Fibroblast of pulmonary artery (primary cell): ENCODE results near the gene ALDH2.
A peak's percentile ranks its signal among the peaks of the same experiment; 100 is the strongest.

ENCODE experiments used
- DNase-seq: peaks from one replicate; pipeline ENCODE4 v3.0.0-alpha.2; 2010; ENCODE audit warnings: low read depth
- H3K4me3 ChIP-seq: replicated peaks from 2 replicates; pipeline ENCODE4 v1.5.1; 2011; ENCODE audit warnings: low read depth, mild to moderate bottlenecking, control low read depth, low read length, moderate library complexity
- TF ChIP-seq, protein P1 (sequence below): IDR thresholded peaks from 2 replicates; pipeline ENCODE4 v1.5.1; 2011; ENCODE audit warnings: mild to moderate bottlenecking, control low read depth, low read length, inconsistent platforms; ENCODE audit errors: missing control alignments

The ALDH2 gene

DNA sequence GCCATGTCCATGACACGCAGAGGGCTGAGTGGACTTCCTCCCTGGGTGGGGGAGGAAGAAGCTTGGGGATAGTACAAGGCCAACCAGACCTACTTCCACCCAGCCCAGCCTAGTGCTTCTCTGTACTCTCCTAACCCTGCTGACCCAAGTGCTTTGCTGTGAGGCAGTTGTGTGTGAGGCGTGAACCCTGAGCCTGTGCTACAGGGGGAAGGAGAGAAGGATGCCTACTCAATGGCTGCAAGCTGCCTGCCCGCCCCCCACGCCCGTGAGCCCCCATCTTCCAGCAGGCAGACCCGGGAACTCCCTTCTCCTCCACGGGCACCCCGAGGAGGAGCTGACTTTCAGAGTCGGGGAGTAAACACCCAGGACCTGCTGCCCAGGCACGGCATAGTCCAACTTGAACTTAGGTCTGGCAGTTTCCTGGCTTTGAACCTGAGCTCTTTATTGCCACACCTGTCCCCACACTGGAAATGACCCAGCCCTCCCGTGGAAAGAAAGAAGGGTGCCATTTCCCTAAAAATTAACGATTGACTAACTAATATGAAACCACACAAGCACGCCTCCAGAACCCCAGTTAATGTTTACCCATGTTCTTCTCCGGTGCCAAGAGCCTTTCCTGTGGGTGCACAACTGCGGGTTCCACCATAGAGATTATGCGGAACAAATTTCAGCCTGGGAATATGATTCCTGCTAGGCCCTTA lies 10.8 kb downstream of the ALDH2 start:
- no peak overlapping the region for H3K4me3 ChIP-seq
- TF ChIP-seq, protein P1, sequence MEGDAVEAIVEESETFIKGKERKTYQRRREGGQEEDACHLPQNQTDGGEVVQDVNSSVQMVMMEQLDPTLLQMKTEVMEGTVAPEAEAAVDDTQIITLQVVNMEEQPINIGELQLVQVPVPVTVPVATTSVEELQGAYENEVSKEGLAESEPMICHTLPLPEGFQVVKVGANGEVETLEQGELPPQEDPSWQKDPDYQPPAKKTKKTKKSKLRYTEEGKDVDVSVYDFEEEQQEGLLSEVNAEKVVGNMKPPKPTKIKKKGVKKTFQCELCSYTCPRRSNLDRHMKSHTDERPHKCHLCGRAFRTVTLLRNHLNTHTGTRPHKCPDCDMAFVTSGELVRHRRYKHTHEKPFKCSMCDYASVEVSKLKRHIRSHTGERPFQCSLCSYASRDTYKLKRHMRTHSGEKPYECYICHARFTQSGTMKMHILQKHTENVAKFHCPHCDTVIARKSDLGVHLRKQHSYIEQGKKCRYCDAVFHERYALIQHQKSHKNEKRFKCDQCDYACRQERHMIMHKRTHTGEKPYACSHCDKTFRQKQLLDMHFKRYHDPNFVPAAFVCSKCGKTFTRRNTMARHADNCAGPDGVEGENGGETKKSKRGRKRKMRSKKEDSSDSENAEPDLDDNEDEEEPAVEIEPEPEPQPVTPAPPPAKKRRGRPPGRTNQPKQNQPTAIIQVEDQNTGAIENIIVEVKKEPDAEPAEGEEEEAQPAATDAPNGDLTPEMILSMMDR: no peak
- no peak for DNase-seq

DNA sequence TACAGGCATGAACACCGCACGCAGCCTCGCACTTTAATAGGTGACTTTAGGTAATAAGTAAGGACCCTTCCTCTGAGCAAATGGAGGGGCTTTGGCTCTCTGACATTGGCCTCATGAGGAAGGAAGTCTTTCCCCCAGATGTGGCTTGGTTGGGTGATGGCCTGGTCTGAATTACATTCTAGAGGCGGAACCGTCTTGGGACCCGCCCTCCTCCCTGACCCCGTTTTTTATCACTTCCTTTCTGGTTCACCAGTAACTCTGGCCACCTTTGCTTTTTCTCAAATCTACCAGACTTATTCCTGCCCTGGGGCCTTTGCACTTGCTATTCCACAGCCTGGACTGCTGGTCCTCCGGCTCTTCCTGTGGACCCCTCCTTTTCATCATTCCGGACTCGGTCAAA lies 13.4 kb downstream of the ALDH2 start:
- DNase-seq: no peak
- TF ChIP-seq, protein P1: no peak
- H3K4me3 ChIP-seq: no peak overlapping the region

DNA sequence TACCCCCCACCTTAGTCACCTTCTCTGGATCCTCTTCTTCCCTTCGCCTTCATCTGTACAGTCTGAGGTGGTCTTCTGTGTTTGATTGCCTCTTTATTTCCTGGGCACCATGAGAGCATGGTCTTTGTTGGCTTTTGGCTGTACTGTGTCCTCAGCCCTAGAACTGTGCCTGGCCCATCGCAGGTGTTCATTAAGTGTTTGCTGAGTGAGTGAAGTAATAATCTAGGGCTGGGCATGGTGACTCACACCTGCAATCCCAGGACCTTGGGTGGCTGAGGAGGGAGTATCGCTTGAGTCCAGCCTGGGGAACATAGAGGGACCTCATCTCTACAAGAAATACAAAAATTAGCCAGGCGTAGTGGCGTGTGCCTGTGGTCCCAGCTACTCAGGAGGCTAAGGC lies 13.9 kb downstream of the ALDH2 start:
- no peak overlapping the region for H3K4me3 ChIP-seq
- DNase-seq: no peak
- TF ChIP-seq, protein P1: no peak

DNA sequence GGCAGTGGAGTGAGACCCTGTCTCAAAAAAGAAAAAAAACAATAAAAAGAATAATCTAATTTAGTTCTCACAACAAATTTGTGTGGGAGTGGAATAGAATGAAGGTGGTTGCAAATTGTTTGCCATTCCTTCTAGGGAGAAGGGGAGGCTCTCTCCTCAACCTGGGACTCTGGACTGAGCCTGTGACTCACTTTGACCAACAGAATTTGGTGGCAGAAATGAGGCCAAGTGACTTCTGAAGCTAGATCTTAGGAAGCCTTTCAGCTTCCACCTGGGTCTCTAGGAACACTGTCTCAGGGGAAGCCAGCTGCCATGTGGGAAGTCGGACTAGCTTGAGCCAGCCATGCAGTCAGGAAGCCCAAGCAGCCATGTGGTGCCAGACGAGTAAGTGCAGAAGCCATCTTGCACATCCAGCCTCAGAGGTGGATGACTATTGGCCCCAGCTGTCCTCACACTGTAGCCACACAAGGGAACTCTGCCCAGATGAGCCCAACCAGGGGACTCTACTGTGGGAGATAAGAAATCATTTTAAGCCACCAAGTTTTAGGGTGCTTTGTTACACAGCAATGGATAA lies 14.4 kb downstream of the ALDH2 start:
- TF ChIP-seq, protein P1: no peak
- DNase-seq: no peak
- H3K4me3 ChIP-seq: no peak overlapping the region

DNA sequence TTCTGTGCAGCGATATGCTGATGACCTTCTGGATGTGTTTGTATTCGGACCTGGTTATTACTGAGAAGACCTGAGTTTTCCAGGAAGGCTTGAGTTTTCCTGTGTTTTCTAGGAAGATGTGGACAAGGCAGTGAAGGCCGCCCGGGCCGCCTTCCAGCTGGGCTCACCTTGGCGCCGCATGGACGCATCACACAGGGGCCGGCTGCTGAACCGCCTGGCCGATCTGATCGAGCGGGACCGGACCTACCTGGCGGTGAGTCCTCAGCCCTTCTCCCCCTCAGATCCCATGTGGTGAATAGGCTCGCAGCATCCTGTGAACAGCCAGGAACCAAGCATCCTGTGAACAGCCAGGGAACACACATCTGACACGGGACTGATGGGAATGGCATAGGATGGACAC lies 16.3 kb downstream of the ALDH2 start:
- no peak for DNase-seq
- H3K4me3 ChIP-seq: no peak overlapping the region
- TF ChIP-seq, protein P1: no peak

DNA sequence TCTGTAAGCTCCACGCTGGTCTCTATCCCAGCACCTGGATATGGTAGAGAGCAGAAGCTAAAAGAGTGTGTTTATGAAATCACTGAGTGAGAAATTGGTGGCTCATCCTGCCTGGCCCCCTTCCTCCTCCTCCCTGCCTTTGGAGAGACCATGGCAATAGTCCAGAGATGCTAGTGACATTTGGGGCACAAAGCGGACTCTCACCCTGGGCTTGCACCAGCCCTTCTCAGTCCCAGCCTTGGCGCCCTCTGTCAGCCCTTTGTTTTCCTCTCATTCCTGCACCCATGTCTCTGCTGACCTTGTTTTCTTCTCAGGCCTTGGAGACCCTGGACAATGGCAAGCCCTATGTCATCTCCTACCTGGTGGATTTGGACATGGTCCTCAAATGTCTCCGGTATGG lies 18.2 kb downstream of the ALDH2 start:
- TF ChIP-seq, protein P1: no peak
- no peak overlapping the region for H3K4me3 ChIP-seq
- no peak for DNase-seq

- peak; percentile 75 for DNase-seq
- TF ChIP-seq, protein P1: no peak
- no peak overlapping the region for H3K4me3 ChIP-seq
Measured at GRCh38 chr12:111785651-111786050, 18.9 kb downstream of the ALDH2 start.
